GM12892 (cell line): ENCODE data around the gene TOR1AIP2.

ENCODE experiments used
- POLR2A ChIP-seq: IDR thresholded peaks from 2 replicates; pipeline ENCODE4 v1.6.1; 2011; ENCODE audit warnings: low read depth, low read length, control low read depth
- POLR2AphosphoS5 ChIP-seq: IDR thresholded peaks from 2 replicates; pipeline ENCODE4 v1.6.1; 2011; ENCODE audit warnings: low read depth, low read length, control low read depth

GRCh38 chr1:179807291-179807690 is 70.3 kb downstream of the TOR1AIP2 start:
- TF ChIP-seq POLR2AphosphoS5 (no peak), POLR2A (no peak)
